T-helper 1 cell treated with Interleukin-12 subunit alpha and Interleukin-12 subunit beta and Interleukin-4 antibody, amounts not matched to agents 30 μg/mL and 1 μg/mL, for 36 hours (primary cell): ENCODE results near the gene GPR158.

Experiments
- H3K27ac Mint-ChIP-seq: one replicate; pipeline ENCODE4 v1.8.0; 2021; ENCODE audit warnings: mild to moderate bottlenecking, mixed read lengths
- H3K27me3 Mint-ChIP-seq: one replicate; pipeline ENCODE4 v1.8.0; 2021; ENCODE audit warnings: low read depth, mixed read lengths
- H3K36me3 Mint-ChIP-seq: one replicate; pipeline ENCODE4 v1.8.0; 2021; ENCODE audit warnings: low read depth, mixed read lengths
- H3K4me1 Mint-ChIP-seq: one replicate; pipeline ENCODE4 v1.8.0; 2021; ENCODE audit warnings: low read depth, mixed read lengths
- H3K4me3 Mint-ChIP-seq: one replicate; pipeline ENCODE4 v1.8.0; 2021; ENCODE audit warnings: mild to moderate bottlenecking, moderate library complexity, mixed read lengths
- H3K9me3 Mint-ChIP-seq: one replicate; pipeline ENCODE4 v1.8.0; 2021; ENCODE audit warnings: mixed read lengths

GPR158 gene

DNA sequence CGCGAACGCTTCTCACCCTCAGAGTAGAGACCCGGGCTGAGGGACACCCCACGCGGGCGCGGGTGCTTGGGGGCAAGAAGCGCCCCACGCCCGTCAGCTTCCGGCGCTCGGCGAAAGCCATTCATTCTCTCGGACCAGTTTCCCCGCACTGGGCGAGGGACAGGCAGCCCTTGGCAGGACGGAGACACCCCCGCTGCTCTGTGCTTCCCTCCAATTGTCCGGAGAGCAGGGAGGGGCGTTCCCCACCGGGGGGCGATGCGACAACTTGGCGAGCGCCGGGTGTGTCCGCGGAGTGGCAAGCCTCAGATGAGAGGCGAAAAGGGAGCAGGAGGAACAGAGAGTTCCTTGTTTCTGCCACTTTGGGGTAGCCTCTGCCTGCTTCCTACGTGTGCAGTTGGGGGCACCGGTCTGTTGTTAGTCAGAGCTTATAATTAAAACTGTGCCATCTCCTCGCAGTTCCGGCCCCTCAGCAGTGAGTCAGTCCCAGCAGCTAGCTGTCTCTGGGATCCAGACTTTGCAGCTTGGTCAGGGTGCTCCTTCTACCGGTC lies 1.7 kb downstream of the GPR158 start:
- H3K27me3 Mint-ChIP-seq = peaks cover 40% of the 10 kb centered on the region
- no peaks in the 10 kb centered on the region for H3K36me3 Mint-ChIP-seq
- H3K9me3 Mint-ChIP-seq = peaks cover 5% of the 10 kb centered on the region
- no peaks in the 10 kb centered on the region for H3K4me1 Mint-ChIP-seq
- no peak overlapping the region for H3K27ac Mint-ChIP-seq
- H3K4me3 Mint-ChIP-seq = no peak overlapping the region

DNA sequence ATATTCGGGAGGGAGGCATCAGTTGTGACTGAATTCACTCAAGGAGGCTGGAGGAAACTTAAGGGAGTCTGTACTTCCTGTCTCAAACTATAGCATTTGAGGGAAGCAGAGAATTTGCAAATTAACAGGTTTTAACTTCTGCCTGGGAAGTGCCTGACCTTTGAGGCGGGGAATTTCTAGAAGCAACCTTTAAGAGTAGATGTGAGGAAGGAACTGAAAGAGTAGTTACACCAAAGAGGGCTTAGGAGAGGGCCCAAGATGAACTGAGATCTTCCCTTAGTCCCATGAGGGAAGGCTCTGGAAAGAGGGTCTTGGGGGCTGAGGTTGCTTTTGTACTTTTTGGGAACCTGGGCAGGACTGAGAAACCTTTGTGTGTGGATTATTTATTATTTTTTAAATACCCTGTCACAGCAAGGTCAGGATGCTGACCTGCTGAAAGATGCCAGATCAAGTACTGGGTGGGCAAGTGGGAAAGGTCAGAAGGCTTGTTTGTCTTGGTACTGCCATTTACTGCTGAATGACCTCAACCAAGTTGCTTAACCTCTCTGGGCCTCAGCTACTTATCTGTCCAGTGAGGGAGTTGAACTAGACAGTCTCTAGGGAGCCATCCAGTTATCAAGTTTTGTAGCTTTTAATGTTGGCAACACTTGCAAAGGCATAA lies 2.4 kb downstream of the GPR158 start:
- no peak overlapping the region for H3K27ac Mint-ChIP-seq
- H3K4me3 Mint-ChIP-seq = no peak overlapping the region
- H3K36me3 Mint-ChIP-seq = no peaks in the 10 kb centered on the region

DNA sequence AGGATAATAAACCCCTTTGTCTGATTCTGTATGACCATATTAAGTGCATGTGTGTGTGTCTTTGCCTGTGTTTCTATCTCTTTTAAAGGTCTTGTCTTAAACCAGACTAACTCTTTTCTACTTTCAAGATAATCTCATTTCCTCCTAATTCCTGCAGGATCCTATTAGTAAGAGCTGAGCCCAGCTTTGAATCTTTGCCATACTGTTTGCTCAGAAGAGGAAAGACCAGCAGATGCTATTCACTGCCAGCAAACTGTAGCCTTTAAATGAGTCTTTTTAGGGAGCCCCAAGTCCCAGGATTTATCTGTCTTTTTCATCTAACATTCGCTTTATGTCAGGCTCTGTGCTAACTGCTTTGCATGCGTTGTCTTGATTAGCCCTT lies 2.9 kb downstream of the GPR158 start:
- Mint-ChIP-seq H3K27me3 (peaks cover 40% of the 10 kb centered on the region), H3K9me3 (peaks cover 5% of the 10 kb centered on the region), H3K4me1 (no peaks in the 10 kb centered on the region), H3K36me3 (no peaks in the 10 kb centered on the region), H3K27ac (no peak overlapping the region), H3K4me3 (no peak overlapping the region)

More for the DNA sequence above, 2.4 kb downstream of the GPR158 start:
- H3K27me3 Mint-ChIP-seq = peaks cover 40% of the 10 kb centered on the region
- H3K4me1 Mint-ChIP-seq = no peaks in the 10 kb centered on the region
- H3K9me3 Mint-ChIP-seq = peaks cover 5% of the 10 kb centered on the region

DNA sequence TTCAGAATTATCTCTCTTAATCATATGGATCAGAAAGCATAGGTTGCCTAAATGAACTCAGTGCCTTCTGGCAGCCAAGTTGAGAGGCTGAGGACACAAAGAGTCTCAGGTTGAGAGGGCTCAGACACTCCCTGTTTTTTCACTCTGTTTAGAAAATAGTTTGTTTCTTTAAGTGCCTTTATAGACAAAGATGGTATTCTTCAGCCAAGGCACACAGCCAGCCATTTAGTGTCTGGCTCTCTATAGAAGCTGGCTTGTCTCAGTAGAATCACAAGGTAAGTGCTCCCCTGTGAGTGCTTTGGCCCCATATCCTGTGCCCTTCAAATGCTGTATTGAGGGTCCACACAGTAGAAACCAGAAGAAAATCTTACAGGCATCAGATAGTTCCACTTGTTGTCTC lies 3.6 kb downstream of the GPR158 start:
- Mint-ChIP-seq H3K4me3 (no peak overlapping the region), H3K9me3 (peaks cover 5% of the 10 kb centered on the region), H3K36me3 (no peaks in the 10 kb centered on the region), H3K4me1 (no peaks in the 10 kb centered on the region), H3K27me3 (peaks cover 37% of the 10 kb centered on the region), H3K27ac (no peak overlapping the region)

DNA sequence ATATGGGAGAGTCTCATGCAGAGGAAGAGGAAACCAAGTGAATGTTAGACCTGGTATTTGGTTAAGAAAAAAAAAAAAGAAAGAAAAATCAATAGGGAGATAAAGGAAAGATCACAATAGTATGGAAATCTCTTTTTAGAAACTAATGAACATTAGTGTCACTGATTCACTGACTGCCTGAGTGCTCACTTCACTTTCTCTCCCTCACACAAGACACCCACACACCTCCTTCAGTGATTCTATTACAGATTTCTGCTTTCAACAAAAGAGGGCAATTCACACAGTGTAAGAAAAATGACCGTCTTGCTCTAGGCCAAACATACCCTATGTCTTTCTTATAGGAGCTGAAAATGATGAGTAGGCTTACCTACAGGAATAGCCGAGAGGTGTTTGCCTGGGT lies 6.0 kb downstream of the GPR158 start:
- Mint-ChIP-seq H3K27ac (no peak overlapping the region), H3K9me3 (no peaks in the 10 kb centered on the region), H3K27me3 (peaks cover 21% of the 10 kb centered on the region), H3K4me1 (no peaks in the 10 kb centered on the region), H3K4me3 (no peak overlapping the region), H3K36me3 (no peaks in the 10 kb centered on the region)

DNA sequence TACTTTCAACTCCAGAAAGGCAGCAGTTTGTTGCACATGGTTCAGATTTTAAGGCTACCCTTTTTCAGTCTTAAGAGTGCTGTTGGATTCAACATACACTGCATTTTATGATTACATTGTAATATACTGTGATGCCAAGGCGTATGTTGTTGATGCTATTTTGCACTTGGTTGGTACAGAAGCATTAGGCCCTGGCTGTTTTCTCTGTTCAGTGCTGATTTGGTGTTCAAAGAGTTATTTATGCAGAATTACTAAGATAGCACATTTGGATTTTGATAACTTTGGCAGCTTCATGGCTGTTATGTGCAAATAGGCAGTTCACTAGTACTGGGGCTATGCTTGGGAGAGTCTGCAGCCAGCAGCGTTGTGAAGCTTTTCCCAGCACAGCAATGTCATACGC lies 7.8 kb downstream of the GPR158 start:
- no peaks in the 10 kb centered on the region for H3K36me3 Mint-ChIP-seq
- peaks cover 6% of the 10 kb centered on the region for H3K27me3 Mint-ChIP-seq

DNA sequence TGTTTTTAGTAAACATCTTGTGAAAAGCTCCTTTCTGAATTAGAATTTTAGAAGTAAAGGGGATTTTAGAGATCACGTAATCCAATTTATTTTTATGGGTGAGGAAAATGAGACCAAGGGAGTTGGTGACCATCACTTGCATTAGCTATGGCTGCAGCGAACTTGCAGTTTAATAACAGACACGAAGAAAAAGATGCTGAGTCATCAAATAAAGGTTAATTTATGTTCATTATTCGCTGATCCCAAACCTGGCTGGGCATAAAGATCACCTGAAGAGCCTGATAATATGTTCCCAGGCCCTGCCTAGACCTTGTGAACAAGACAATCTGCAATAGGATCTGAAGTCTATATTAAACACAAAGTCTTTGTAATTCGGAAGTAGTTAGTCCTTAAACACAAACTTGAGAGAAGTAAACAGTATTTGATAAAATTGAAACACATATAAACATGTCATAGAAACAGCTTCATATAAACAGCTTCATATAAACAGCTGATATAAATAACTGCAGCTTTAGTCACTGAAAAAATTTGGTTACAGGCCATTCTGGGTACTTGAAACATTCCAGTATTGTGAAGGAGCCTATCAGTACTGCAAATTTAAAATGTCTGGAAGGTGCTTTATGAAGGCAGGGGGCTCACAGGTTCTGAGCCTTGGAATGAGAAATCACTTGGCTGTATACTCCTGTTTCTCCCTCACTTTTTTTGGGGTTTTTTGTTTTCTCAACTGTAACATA lies 16.5 kb downstream of the GPR158 start:
- no peaks in the 10 kb centered on the region for H3K27me3 Mint-ChIP-seq
- H3K36me3 Mint-ChIP-seq = no peaks in the 10 kb centered on the region
- no peaks in the 10 kb centered on the region for H3K4me1 Mint-ChIP-seq
- H3K4me3 Mint-ChIP-seq = no peak overlapping the region
- no peaks in the 10 kb centered on the region for H3K9me3 Mint-ChIP-seq
- no peak overlapping the region for H3K27ac Mint-ChIP-seq

More for the DNA sequence above, 7.8 kb downstream of the GPR158 start:
- Mint-ChIP-seq H3K4me3 (no peak overlapping the region), H3K4me1 (no peaks in the 10 kb centered on the region), H3K9me3 (no peaks in the 10 kb centered on the region), H3K27ac (no peak overlapping the region)

DNA sequence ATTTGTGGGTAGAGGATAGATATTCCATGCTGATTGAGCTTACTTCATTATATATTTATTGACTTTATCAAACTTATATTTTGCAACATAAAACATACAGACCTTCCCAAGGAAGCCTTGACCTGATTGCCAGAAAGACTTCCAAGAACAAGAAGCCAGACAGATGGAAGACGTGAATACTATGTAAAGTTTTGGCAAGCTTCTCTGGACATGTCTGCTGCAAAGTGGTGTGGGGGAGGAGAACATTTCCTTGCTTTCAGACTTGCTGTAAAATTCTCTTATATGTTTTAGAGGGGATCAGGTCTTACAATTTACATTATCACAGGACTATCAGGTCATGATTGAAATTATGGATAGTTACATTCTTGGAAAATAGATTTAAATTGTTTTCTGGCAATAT lies 23.4 kb downstream of the GPR158 start:
- Mint-ChIP-seq H3K4me1 (no peaks in the 10 kb centered on the region), H3K27me3 (no peaks in the 10 kb centered on the region), H3K9me3 (no peaks in the 10 kb centered on the region), H3K4me3 (no peak overlapping the region), H3K36me3 (no peaks in the 10 kb centered on the region), H3K27ac (no peak overlapping the region)

DNA sequence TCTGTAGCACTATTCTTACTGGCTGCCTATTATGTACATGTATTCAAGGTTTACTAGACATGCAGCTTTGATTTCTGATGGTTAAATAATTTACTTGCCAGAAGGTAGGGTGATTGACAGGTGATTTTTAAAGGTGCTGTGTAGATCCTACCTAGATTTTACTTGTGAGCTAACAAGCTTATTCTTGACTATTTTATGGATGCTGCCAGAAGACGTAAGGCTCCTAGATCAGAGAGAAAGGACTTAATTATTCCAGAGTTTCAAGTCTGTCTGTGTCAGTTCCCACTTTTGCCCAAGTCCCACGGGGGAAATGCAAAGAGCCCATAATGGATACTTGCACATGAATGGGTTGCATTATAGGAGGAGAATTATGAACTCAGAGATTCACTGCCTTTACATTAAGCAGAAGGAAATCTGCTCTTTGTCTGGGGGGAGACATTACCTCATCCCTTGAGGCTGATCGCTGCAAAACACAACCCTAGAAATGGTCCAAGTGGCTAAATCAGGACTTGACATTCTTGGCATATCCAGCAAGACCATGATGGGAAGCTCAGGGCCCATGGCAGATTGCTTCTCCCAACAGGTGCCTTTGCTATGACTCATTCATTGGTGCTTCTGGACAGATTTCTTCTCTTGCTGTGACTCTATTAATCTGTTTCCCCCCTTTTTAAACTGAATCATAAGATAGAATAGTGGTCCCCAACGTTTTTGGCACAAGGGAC lies 32.1 kb downstream of the GPR158 start:
- Mint-ChIP-seq H3K27ac (no peak overlapping the region), H3K4me1 (no peaks in the 10 kb centered on the region), H3K9me3 (no peaks in the 10 kb centered on the region), H3K27me3 (no peaks in the 10 kb centered on the region), H3K4me3 (no peak overlapping the region), H3K36me3 (no peaks in the 10 kb centered on the region)

DNA sequence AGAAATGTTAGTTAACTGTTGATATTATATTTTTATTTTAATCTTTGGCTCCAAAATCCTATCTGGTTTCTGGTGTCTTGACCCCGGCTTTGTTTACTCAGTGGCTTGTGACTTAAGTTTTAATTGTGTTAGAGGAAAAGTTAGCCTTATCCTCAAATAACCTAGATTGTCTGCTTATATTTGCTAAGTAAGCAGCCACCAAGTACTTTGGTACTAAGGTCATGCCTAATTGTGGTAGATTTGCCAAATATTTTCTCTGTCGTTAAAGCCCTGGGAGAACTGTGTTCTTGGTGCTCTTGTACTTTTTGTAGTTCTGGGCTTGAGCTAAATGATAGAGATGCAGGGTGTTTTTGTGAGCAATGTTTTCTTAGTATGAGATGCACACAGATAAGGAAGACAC lies 34.8 kb downstream of the GPR158 start:
- H3K9me3 Mint-ChIP-seq = no peaks in the 10 kb centered on the region
- H3K27ac Mint-ChIP-seq = no peak overlapping the region
- no peaks in the 10 kb centered on the region for H3K4me1 Mint-ChIP-seq
- H3K27me3 Mint-ChIP-seq = no peaks in the 10 kb centered on the region
- no peaks in the 10 kb centered on the region for H3K36me3 Mint-ChIP-seq
- H3K4me3 Mint-ChIP-seq = no peak overlapping the region

DNA sequence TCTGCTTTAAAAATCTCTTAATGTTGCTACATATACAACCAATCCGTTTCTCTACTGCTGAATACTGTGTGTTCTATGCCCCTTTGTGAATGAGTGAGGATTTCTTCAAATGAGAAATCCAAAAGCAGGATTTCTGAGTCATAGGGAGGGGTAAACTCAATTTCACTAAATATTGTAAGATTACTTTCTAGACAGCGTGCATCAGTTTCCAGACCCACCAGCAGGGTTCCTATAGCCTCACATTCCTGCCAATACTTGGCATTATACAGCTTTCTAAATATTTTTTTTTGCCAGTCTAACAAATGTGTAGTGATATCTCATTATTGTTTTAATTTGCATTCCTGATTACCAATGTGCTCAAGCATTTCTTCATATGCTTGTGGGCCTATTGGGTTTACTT lies 35.5 kb downstream of the GPR158 start:
- Mint-ChIP-seq H3K9me3 (no peaks in the 10 kb centered on the region), H3K27me3 (no peaks in the 10 kb centered on the region), H3K4me1 (no peaks in the 10 kb centered on the region), H3K36me3 (no peaks in the 10 kb centered on the region), H3K4me3 (no peak overlapping the region), H3K27ac (no peak overlapping the region)

DNA sequence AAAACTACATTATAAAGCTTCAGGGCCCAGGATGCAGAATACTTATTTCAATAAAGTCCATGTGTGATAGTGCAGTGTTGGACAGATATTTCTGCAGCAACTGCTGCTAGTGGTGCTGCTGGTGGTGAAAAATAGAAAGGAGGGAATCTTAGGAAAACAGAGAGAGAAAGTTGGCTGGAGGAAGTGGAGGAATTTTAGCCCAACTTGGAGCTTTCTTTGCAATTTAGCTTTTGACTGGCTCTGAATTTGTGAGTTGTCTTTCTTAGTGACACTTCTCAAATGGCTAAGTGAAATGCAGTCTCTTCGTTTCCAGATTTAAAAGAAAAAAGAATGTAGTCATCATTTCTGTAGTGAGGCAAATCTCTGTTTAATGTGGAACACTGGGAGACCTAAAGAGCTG lies 45.4 kb downstream of the GPR158 start:
- Mint-ChIP-seq H3K36me3 (no peaks in the 10 kb centered on the region), H3K27me3 (no peaks in the 10 kb centered on the region), H3K4me1 (no peaks in the 10 kb centered on the region), H3K9me3 (no peaks in the 10 kb centered on the region), H3K4me3 (no peak overlapping the region), H3K27ac (no peak overlapping the region)

DNA sequence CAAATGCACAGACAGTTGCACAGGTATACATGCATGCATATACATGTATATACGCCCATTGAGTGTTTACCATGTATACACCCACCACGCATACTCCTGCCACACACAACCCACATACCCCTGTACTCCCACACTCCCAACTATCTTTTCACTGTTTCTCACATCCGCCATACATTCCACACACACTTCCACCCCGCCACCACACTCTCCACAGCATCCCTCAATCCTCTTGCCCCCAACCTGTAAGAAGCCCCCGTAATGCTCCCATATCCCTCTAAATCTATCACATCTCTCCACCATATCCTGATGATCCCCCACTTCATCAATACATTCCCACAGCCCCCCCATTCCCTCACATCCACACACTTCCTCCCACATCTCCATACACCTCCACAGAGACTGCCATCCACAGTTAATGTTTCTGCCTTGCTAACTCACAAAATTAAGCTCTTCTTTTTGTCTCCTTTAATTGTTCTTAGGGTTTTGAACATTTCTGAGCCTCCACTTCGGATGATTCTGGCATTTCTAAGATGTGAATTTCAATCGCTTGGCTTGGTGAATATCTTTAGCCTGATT lies 47.4 kb downstream of the GPR158 start:
- Mint-ChIP-seq H3K27me3 (no peaks in the 10 kb centered on the region), H3K36me3 (no peaks in the 10 kb centered on the region), H3K27ac (no peak overlapping the region), H3K4me3 (no peak overlapping the region), H3K4me1 (no peaks in the 10 kb centered on the region), H3K9me3 (no peaks in the 10 kb centered on the region)

DNA sequence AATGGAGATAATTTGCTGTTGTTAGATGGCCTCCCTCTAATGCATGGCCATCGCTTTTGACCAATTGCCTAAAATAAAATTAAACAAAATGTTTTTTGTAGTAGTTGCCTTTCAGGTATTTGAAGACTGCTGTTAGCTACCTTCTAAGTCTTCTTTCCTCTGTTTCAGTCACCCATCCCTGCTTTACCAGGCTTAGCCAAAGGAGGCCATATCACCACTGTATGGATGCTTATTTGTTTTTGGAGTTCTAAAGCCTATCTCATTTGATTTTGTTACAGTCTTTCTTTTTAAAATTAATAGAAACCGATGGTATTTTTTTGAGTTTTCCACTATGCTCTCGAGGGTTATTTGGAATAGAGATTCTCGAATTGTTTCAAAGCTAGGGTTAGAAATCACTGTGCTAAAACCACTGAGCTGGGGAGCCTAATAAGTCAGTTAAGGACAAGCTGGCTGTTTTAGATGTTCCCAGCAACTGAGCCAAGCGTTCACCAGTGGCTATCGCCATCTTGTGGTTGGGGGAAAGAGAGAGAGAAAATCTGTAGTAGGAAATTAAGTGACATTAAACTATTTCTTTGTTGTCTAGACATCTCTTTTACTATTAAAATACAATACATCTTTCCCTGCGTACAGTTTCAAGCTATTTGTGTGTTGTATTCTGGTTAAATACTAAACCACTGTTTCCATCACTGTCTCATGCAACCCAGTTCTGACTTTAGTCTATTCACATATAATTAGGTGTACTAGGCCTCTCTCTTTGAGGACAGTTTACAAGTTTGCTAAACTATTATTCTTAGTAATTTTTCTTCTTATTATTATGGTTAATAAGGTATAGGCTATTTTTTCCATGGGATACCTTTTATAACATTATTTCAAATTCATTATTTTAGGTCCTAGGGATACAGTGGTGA lies 52.2 kb downstream of the GPR158 start:
- Mint-ChIP-seq H3K27me3 (no peaks in the 10 kb centered on the region), H3K4me1 (no peaks in the 10 kb centered on the region), H3K9me3 (no peaks in the 10 kb centered on the region), H3K36me3 (no peaks in the 10 kb centered on the region), H3K27ac (no peak overlapping the region), H3K4me3 (no peak overlapping the region)
